Fibroblast of gingiva (primary cell): ENCODE results near the gene ASGR2.

ENCODE experiments used
- DNase-seq: peaks from one replicate; pipeline ENCODE4 v3.0.0-alpha.2; 2011; ENCODE audit warnings: low read depth

ASGR2 gene

GRCh38 chr17:7060165-7060891 is 54.3 kb downstream of the ASGR2 start:
- no peak for DNase-seq

GRCh38 chr17:7058831-7059447 is 55.7 kb downstream of the ASGR2 start:
- DNase-seq, result no peak

GRCh38 chr17:7056386-7056785 is 58.2 kb downstream of the ASGR2 start:
- peak; percentile 16 for DNase-seq
